GM12892 (cell line): Measurements from ENCODE around the gene BMP6.

Experiments
- POLR2A ChIP-seq: IDR thresholded peaks from 2 replicates; pipeline ENCODE4 v1.6.1; 2011; ENCODE audit warnings: low read depth, low read length, control low read depth
- POLR2AphosphoS5 ChIP-seq: IDR thresholded peaks from 2 replicates; pipeline ENCODE4 v1.6.1; 2011; ENCODE audit warnings: low read depth, low read length, control low read depth

DNA sequence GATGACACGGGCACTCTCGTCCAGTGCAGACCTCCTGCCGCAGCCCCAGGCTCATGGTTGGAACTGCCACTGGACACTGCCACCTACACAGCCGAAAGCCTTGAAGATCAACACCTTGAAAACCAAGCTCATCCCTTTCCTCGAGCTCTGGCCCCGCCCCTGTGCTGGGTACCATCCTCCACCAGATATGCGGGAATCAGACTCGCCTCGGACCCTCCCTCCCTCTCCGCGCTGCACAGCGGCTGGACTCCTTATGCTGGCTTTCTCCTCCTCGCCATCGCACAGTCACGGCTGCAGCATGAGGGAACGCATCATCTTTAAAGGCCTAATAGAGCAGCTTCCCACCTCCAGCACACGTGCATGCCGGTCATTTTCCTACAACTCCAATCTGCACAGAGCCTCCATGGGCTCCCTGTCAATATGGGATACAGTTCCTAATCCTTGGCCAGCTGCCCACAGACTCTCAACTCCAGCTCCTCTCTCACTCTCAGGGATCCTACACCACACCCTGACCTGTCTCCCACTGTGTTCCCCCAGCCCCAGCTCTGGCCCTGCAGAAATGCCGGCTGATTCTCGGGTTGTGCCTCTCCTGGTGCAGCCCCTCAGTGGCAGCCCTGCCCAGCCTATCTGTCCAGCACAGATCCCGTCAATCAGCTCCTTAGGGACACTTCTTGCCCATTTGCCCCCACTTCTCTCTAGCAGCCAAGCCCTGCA, 161.5 kb downstream of the BMP6 start:
- TF ChIP-seq POLR2A, result no peak
- peak; percentile 47; the same call in 1 of the 2 replicates for TF ChIP-seq POLR2AphosphoS5
